Panc1 (cell line): ENCODE data around the gene FCRL2. TPM values are rescaled to one million over a fixed set of nuclear protein-coding genes. Genes with fewer than 3 reads are reported as not detected.

Experiments used
- ATAC-seq: fragments of 200-7000 bp; cut with Tn5 transposase; 2 replicates; pipeline ENCODE4 v1.9.1; 2020; ENCODE audit warnings: mild to moderate bottlenecking, moderate library complexity
- BruUV-seq: library from RNA; stranded (reverse); fragments of 400-500 nt; replicated peaks from 2 replicates; lab custom pipeline; 2021; lab: Mats Ljungman, UMichigan
- CTCF ChIA-PET: fragments of 300-600 bp; sonication (Branson Sonifier 250); formaldehyde crosslinking; loops from one replicate; lab custom pipeline; 2022; ENCODE audit warnings: antibody characterized with exemption; lab: Charles Lee
- POLR2A ChIA-PET: fragments of 300-600 bp; sonication (Branson Sonifier 250); formaldehyde crosslinking; loops from one replicate; lab custom pipeline; 2022; ENCODE audit warnings: antibody characterized with exemption; lab: Charles Lee
- DNase-seq: peaks from one replicate; pipeline ENCODE4 v3.0.0-alpha.2; 2010; ENCODE audit warnings: low read depth, low spot score
- H3K27ac ChIP-seq: 2 replicates; pipeline ENCODE4 v1.5.1; 2011; ENCODE audit warnings: mild to moderate bottlenecking, low read length, inconsistent platforms
- H3K27me3 ChIP-seq: fragments of 200-500 bp; sonication (Bioruptor generic); 2 replicates; pipeline ENCODE4 v1.6.0; 2014; ENCODE audit warnings: low read length, inconsistent platforms; ENCODE audit not compliant: control insufficient read depth, insufficient read depth
- H3K36me3 ChIP-seq: fragments of 200-500 bp; sonication (Bioruptor generic); 2 replicates; pipeline ENCODE4 v1.5.1; 2014; ENCODE audit warnings: inconsistent platforms, mild to moderate bottlenecking, low read length, moderate library complexity; ENCODE audit not compliant: control insufficient read depth, insufficient read depth
- H3K4me1 ChIP-seq: 2 replicates; pipeline ENCODE4 v1.5.1; 2011; ENCODE audit warnings: inconsistent platforms, mild to moderate bottlenecking, low read length, moderate library complexity; ENCODE audit not compliant: control insufficient read depth, insufficient read depth
- H3K4me3 ChIP-seq, 2 experiments: 2 replicates each; pipeline ENCODE4 v1.5.1; 2011 to 2012; ENCODE audit warnings: low read depth in 2 of 2, low read length in 2 of 2, mild to moderate bottlenecking in 2 of 2, inconsistent platforms in 1 of 2, moderate library complexity in 1 of 2
- H3K9me3 ChIP-seq: fragments of 200-500 bp; sonication (Bioruptor generic); 2 replicates; pipeline ENCODE4 v1.5.1; 2014; ENCODE audit warnings: low read depth, mild to moderate bottlenecking, inconsistent platforms, low read length, moderate library complexity; ENCODE audit not compliant: control insufficient read depth, insufficient read depth
- POLR2AphosphoS5 ChIP-seq: IDR thresholded peaks from 2 replicates; pipeline ENCODE4 v1.6.1; 2012; ENCODE audit warnings: mild to moderate bottlenecking, low read depth, low read length, moderate library complexity
- SIN3A ChIP-seq: IDR thresholded peaks from 2 replicates; pipeline ENCODE4 v1.6.1; 2012; ENCODE audit warnings: low read depth, mild to moderate bottlenecking, low read length, moderate library complexity, borderline replicate concordance; ENCODE audit not compliant: insufficient read depth
- TCF7L2 ChIP-seq: IDR thresholded peaks from 2 replicates; pipeline ENCODE4 v1.6.1; 2011; ENCODE audit warnings: mild to moderate bottlenecking, low read depth, low read length, inconsistent platforms
- in situ Hi-C: cut with HindIII; loops from 2 replicates; pipeline ENCODE4 v1.10.0; 2016; ENCODE audit warnings: low sequenced_read_pairs, low pct_unique_long_range_greater_than_20kb
- intact Hi-C: fragments of 100-400 bp; cut with micrococcal nuclease; formaldehyde crosslinking; loops from one replicate; pipeline ENCODE4 v1.10.0; 2022; ENCODE audit not compliant: unreplicated experiment
- total RNA-seq: library from RNA; stranded (reverse); gene quantifications from one replicate; pipeline ENCODE4 v1.2.1, GENCODE V29; 2021; ENCODE audit not compliant: unreplicated experiment
- TF ChIP-seq, protein P1 (sequence below): fragments of 450-650 bp; IDR thresholded peaks from 2 replicates; pipeline ENCODE4 v1.5.1; 2017; ENCODE audit warnings: mild to moderate bottlenecking
- TF ChIP-seq, protein P2 (sequence below), 2 experiments: IDR thresholded peaks; 2 replicates each; pipeline ENCODE4 v1.6.1; 2011 to 2012; ENCODE audit warnings: low read depth in 2 of 2, control low read depth in 1 of 2, low read length in 1 of 2, mild to moderate bottlenecking in 1 of 2, moderate library complexity in 1 of 2; ENCODE audit not compliant: insufficient read depth in 1 of 2

Gene FCRL2
- total RNA-seq, 1 experiment from 2014 or later = not detected

DNA sequence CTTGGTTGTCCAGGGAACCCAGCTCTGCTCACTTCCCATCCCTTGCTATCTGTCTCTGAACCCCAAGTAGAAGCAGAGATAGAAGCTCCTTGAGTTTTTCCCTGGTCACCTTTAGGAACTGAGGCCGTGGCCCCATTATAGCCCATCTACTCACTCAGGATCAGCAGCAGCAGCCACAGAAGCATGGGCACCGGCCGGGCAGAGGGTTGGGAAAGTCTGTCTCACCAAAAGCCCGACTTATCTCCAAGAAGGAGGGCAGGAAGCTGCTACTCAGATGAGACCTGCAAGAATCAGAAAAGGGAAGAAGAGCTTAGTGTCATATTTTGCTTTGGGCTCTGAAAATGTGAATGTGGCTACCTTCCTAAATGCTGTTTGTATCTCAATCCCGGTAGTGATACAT is 76.6 kb downstream of the FCRL2 start:
- Histone ChIP-seq H3K4me1 (no peaks in the 10 kb centered on the region), H3K27me3 (peaks cover 5% of the 10 kb centered on the region), H3K4me3 (no peak overlapping the region), H3K27ac (no peak overlapping the region), H3K36me3 (no peaks in the 10 kb centered on the region), H3K9me3 (no peaks in the 10 kb centered on the region)
- ChIA-PET POLR2A (no interaction called here), CTCF (no interaction called here)
- DNase-seq (no peak), ATAC-seq (no peak)
- intact Hi-C loops (no loop called here), in situ Hi-C loops (no loop called here)
- BruUV-seq = no TSS peak
- no peak for TF ChIP-seq POLR2AphosphoS5
- TF ChIP-seq, protein P1, sequence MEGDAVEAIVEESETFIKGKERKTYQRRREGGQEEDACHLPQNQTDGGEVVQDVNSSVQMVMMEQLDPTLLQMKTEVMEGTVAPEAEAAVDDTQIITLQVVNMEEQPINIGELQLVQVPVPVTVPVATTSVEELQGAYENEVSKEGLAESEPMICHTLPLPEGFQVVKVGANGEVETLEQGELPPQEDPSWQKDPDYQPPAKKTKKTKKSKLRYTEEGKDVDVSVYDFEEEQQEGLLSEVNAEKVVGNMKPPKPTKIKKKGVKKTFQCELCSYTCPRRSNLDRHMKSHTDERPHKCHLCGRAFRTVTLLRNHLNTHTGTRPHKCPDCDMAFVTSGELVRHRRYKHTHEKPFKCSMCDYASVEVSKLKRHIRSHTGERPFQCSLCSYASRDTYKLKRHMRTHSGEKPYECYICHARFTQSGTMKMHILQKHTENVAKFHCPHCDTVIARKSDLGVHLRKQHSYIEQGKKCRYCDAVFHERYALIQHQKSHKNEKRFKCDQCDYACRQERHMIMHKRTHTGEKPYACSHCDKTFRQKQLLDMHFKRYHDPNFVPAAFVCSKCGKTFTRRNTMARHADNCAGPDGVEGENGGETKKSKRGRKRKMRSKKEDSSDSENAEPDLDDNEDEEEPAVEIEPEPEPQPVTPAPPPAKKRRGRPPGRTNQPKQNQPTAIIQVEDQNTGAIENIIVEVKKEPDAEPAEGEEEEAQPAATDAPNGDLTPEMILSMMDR = no peak
- TF ChIP-seq, protein P2, sequence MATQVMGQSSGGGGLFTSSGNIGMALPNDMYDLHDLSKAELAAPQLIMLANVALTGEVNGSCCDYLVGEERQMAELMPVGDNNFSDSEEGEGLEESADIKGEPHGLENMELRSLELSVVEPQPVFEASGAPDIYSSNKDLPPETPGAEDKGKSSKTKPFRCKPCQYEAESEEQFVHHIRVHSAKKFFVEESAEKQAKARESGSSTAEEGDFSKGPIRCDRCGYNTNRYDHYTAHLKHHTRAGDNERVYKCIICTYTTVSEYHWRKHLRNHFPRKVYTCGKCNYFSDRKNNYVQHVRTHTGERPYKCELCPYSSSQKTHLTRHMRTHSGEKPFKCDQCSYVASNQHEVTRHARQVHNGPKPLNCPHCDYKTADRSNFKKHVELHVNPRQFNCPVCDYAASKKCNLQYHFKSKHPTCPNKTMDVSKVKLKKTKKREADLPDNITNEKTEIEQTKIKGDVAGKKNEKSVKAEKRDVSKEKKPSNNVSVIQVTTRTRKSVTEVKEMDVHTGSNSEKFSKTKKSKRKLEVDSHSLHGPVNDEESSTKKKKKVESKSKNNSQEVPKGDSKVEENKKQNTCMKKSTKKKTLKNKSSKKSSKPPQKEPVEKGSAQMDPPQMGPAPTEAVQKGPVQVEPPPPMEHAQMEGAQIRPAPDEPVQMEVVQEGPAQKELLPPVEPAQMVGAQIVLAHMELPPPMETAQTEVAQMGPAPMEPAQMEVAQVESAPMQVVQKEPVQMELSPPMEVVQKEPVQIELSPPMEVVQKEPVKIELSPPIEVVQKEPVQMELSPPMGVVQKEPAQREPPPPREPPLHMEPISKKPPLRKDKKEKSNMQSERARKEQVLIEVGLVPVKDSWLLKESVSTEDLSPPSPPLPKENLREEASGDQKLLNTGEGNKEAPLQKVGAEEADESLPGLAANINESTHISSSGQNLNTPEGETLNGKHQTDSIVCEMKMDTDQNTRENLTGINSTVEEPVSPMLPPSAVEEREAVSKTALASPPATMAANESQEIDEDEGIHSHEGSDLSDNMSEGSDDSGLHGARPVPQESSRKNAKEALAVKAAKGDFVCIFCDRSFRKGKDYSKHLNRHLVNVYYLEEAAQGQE (IDR thresholded peaks at IDR 0.05; ENCODE audit: insufficient read depth in 1 of 2, low read depth in 2 of 2, low read length in 1 of 2) = no peak

DNA sequence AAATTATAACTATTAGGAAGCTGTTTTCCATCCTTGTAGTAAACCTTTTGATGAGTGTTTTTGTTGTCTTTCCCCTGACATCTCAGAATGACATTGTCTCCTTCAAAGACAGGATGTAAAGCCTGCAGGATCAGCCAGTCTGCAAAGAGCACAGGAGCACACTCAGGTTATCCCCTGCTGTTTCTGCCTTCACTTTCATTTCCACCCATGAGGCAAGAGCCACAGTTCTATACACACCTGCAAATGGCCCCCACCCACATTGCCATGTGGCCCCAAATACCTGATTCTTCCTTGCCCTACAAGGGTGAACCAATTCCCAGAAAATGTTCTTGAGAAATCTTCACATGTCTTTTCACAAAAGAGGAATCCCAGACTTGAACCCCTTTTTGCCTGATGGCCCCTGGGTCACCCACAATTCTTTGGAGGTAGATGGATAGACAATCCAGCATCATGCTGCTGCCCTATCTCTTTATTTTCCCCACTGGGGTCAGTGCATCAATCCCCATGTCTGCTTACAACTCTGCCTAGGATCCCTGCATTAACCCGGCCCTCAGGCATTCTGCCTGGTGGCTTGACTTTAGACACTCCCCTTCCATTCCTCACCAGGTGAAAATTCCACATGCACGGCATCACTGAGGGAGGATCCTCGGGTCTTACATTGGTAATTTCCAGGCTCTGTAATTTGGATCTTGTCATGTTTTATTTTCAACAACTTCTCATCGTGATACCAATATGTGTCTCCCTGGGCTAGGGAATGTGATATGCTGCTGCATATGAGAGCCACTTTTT is 79.0 kb downstream of the FCRL2 start:
- Histone ChIP-seq H3K9me3 (no peaks in the 10 kb centered on the region), H3K4me1 (no peaks in the 10 kb centered on the region), H3K27ac (no peak overlapping the region), H3K4me3 (no peak overlapping the region), H3K27me3 (peaks cover 5% of the 10 kb centered on the region), H3K36me3 (no peaks in the 10 kb centered on the region)
- intact Hi-C loops = no loop called here
- in situ Hi-C loops = no loop called here
- ChIA-PET POLR2A (no interaction called here), CTCF (interaction anchor here (0.6 kb wide), 1 partner anchor 129 kb away, joined by 3 read pairs; no protein-coding TSS in a partner anchor)
- ATAC-seq (no peak), DNase-seq (no peak)
- TF ChIP-seq POLR2AphosphoS5 (no peak), TCF7L2 (no peak), SIN3A (no peak)
- TF ChIP-seq, protein P1 = no peak
- TF ChIP-seq, protein P2 (IDR thresholded peaks at IDR 0.05; ENCODE audit: insufficient read depth in 1 of 2, low read depth in 2 of 2, low read length in 1 of 2) = no peak
- no TSS peak for BruUV-seq
